ENCODE measurements around the gene LAD1.

LAD1 gene

DNA sequence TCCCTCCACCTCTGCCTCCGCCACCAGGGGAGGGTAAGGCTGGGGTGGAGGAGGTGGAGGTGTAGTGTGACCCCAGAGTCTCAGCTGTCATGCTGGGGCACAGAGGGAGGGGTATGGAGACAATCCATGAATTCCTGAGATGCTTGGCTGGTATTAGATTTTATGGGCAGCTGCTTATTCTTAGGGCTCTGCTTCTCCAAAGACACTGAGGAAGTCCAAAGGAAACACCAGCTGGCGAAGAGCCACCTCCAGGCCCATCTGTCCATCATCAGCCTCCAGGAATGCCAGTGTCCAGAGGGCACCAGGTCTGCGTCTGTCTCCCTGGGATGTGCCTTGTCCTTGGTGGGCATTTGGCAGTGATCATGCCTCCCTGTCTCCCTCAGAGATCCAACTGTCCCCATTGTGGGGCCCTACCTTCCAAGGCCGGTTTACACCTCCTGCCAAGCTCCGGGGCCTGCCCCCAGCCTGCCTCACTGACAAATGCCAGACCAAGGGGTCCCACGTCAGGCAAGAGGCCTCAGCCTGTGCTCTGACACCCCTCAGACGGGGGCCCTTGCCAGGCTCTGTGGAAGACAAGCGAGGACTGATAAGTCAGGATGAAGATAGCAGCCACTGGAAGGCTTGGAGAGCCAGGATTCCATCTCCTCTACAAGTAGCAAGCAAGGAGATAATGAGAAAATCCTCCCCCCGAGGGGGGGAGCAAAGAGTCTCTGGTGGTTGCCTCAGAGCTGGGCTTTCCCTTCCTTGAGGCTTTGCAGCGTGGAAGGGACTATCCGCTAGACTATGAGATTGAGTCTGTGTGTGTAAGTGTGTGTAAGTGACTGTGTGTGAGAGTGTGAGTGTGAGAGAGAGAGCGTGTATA is 20.9 kb upstream of the LAD1 start:
- DNase-seq (ENCODE audit: low spot score) (no peak), FAIRE-seq (no peak)

DNA sequence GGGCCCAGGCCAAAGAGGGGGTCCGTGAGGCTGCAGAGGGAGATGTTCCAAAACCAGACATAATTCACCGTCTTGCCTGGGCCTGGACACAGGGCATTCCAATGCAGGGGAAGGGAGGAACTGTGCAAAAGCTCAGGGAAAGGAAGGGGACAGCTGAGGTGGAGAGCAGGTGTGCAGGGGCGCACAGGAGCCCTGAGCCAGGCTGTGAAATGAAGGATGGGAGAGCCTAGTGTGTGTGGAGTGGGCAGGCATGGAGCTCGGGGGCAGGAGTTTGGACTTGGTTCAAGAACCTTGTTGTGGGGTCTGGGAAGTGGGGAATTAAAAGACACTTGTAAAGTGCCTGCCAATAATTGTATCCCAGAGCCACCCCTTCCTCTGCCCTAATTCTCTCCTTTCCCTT is 20.1 kb upstream of the LAD1 start:
- FAIRE-seq (no peak), DNase-seq (ENCODE audit: low spot score) (no peak)

DNA sequence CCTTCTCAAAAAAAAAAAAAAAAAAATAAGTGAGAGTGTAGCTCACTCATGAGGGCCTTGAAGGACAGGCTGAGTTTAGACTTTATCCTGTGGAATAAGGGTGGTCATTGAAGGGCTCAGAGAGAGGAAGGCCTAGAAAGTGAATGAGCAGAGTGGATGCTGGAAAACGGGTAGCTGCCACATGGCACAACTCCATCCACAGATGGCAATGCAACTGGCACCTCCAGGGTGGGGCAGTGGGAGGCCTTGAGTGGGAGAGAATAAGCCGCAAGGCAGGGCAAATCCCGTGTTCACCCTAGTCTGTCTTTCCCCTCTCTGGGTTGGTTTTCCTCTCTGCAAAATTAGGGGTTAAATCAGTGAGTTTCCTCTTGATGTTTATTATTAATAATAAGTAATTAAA is 19.3 kb upstream of the LAD1 start:
- no peak for DNase-seq (ENCODE audit: low spot score)
- FAIRE-seq: no peak

DNA sequence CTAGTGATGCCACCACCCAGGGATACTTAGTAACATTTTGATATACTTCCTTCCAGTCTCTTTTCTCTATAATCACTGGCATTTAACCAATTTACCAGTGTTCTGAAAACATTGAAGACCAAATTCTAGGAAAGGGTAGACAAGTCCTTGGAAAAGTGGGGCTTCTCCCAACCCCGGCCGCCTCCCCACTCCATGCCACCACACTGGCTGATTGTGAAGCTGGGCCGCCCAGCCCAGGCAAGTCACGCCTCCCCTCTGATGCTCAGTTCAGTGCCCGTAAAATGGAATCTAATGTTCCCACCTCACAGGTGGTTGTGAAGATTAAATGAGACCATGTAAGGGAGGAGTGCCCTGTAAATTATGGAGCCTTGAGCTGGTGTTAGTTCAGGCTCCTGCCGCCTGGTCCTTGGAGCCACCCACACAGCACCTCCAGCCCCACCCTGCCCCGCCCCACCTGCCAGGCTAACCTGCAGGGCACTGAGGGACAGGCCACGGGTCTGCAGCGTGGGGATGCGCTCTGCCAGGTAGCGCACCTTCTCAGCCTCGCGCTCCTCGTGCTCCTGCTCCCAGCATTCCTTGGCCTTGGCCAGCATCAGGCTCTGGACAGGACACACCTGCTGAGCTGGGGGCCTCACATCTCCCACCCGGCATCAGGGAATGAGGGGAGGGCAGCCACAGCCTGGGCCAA is 15.1 kb upstream of the LAD1 start:
- FAIRE-seq (no peak), DNase-seq (ENCODE audit: low spot score) (no peak)

DNA sequence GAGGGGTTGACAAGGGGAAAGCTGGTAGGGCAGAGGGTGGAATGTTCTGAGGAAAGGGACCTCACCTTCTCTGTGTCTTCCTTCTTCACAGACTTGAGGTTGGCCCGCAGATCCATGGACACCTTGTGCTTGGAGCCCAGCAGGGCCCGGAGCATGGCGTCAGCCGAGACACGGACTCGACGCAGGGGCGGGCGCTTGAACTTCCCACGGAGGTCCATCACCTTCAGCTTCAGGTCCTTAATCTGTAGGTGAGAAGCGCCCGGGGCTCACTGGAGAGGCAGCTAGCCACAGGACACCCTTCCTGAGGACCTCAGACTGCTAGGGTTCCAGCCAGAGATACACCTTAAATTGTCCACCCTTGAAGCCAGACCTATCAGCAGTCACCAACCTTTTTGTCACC is 12.2 kb upstream of the LAD1 start:
- FAIRE-seq: no peak
- DNase-seq (ENCODE audit: low spot score): no peak

DNA sequence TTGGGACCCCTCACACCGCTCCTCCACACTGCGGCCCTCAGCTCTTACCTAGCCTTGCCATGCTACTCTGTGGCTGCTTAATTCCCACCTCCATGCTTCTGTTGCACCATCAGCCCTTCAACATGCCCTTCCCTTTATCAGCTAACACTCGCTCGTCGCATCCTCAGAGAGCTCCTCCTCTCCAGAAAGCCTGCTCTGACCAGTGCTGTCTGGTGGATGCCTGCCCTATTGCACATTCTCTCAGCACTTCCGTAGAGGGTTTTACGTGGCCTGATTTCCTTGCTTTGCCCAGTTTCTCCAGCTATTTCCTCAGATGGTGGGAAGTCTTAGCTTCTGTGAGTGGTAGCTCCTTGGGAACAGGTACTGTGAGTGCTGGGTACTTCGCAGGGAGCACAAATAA is 10.3 kb upstream of the LAD1 start:
- DNase-seq (ENCODE audit: low spot score): no peak
- no peak for FAIRE-seq

DNA sequence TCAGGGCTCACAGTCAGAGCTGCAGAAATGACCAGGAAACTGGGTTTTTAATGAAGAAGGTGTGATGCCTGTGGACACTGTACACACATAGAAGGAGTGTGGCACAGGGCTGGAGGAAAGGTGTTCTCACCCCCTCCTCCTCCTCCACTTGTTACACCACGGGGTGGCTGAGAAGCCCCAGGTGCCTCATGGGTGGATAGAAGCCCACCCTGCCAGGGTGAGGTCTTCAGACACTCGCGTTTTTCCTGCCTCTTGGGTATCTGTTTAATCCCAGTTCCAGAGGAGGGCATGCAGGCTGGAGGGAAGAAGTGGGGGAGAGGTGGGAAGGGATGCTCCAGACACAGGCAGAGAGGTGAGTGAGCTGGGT is 9.7 kb upstream of the LAD1 start:
- FAIRE-seq: no peak
- no peak for DNase-seq (ENCODE audit: low spot score)

DNA sequence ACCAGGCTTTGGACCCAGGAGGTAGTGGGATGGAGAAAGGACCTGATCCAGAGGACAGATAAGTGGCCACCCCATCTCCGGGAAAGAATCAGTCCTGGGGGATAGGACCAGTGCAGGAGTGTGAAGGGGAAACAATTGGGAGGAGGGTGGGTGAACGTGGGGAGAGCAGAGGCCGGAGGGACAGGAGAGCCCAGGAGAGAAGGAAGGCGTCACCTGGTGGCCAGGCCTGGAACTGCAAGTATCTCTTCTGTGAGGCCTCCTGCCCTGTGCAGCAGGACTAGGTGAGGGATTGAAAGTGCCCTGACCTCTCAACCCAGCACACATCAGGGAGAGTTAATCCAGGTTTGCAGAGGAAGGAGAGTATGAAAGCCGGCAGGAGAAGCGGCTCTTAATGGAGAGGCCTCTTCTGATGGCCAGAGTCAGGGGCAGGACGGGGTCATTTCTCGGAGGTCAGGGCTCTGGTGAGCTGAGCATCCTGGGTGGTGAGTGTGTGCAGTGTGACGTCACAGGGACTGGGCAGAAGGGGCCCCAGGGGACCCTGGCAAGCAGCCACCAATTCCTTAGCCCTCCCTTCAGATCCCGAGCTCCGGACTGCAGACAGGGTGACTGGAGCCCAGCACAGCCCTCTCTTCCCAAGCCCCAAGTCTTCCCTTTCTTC is 9.2 kb upstream of the LAD1 start:
- DNase-seq (ENCODE audit: low spot score): peak; percentile 81
- no peak for FAIRE-seq

DNA sequence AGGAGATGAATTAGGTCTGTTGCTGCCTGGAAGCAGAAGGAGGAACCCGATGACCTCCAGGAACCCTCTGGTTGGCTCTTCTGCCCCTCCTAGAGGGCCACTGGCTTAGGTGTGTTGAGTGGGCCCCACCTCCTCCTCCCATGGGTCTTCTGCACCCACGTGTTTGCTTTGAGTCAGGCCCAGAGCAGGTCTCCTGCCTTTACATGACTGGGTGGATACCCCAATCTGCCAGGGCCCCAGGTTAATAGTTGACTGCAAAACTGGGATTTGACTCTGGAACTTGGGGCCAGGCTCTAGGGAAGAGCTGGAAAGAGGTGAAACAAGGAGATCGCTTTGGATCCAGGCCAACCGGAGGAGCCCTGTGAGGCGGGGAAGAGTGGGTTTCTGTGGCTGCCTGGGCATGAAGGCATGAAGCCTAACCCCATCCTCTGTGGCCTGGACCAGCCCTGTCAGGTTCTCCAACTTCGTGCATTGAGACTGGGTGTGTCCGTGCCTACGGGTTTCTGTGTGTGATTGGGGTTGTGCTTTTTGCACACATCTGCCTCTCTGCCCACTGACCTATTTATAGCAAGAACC is 7.8 kb upstream of the LAD1 start:
- DNase-seq (ENCODE audit: low spot score) (no peak), FAIRE-seq (no peak)

DNA sequence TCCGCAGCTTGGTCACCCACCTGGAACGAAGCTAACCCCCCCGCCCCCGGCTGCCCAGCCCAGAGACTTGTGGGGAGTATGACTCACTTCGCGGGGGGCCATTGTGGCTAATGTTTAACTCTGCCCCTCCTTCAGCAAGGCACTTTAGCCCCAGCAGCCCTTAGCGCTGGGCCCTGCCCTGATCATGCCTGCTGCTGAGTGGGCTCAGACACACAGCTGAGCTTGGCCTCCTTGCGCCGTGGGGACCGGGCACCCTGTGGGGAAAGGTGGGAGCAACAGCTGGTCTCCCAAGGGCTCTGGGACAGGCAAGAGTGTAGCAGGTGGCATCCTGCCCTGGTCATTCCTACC is 6.3 kb upstream of the LAD1 start:
- FAIRE-seq (no peak), DNase-seq (ENCODE audit: low spot score) (peak; percentile 51)

DNA sequence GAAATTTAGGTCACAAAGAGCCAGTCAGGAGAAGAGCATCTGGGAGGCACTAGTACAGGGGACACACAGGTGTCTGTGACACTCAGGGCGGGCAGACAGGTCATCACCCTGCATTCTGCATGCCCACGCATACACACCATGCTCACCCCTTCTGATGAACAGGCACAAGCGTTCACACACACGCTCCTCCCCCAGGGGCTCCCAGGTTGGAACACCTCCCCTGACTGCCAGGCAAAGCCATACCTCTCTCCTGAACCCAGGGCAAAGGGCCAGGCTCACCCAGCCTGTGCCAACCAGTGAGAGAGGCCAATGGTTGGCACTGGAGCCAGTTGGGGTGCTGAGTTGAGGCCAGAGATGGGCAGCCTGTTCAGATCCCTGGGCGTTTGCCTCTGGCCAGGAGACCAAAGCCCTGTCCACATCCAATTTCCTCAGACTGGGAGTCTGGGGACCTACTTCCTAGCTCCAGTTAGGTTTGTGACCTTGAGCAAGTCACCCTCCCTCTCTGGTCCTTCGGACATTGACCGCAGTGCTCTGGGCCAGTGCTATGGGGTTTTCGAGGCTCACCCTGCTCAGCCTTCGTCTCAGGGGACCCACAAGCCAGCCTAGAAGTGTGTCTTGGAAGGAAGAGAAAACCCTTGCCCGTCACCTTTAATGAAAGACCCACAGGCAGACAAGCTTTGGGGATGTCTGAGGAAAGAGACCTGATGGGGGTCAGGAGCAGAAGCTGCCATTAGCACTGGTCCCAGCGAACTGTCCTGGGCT is 5.8 kb upstream of the LAD1 start:
- FAIRE-seq (no peak), DNase-seq (ENCODE audit: low spot score) (no peak)

DNA sequence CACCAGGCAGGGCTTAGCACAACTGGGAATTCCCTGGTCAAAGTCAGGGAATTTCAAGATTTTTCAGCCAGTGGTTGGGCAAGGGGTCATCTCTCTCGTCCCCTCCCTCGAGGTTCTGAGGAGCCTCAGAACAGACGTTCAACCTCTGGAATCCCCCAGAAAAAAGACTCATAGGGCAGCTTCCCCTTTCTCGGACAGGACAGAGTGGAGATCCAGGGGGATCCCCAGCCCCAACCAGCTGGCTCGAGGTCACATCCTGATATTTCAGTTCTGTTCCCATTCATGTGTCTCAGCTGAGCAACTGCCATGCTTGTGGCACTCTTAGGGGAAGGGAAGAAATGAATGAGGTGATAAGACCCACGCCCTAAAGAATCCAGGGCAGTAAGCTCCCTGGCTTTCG is 4.9 kb upstream of the LAD1 start:
- DNase-seq (ENCODE audit: low spot score) (no peak), FAIRE-seq (no peak)

DNA sequence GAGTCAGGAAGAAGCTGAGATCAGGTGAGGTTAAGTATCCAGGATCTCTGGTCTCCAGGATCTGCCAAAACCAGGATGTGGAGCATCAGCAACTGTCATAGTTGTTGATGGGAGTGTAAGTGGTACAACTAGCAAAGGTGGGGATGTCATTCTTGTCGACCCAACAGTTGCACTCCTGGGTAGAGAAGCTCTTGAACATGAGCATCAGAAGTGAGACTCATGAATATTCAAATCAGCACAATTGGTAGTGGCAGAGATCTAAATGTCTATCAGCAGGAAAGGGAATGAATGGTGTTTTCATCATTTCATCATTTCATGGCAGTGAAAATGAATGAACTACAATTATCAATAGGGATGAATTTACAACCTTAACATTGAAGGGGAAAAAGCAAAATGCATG is 4.2 kb upstream of the LAD1 start:
- DNase-seq (ENCODE audit: low spot score) (no peak), FAIRE-seq (no peak)

DNA sequence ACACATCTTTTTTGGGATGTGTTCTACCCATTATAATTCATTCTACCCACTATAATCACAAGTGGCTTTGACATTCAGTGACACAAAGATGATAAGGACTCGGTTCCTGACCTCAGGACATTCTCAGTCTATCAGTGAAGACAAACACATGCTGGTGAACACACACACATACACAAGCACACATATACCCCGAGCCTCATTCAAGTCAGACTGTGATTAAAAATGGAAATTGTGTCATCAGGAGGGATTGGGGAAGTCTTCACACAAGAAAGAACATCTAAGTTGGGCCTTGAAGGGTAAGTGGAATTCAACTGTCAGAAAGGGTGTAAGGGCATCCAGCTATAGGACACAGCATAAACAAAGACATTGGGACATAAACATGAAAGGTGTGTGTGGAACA is 2.6 kb upstream of the LAD1 start:
- DNase-seq (ENCODE audit: low spot score): no peak
- no peak for FAIRE-seq

DNA sequence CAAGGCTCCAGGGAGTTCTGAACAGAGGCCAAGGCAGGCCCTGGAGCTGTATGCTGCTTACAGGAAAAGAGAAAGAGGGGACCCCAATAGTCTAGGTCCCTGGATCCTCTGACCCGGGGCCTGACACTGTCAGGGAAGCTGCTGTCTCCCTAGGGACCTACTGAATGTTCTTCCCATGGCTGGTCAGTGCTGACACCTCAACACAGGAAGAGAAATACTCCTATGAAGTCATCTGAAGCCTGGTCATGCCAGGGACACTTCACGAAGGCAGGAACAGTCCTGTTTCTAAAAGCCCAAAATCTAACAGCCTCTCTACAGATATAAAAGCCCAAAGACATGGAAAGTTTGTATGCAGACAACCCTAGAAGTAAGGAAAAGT is 1.7 kb upstream of the LAD1 start:
- DNase-seq (ENCODE audit: low spot score) (no peak), FAIRE-seq (no peak)

DNA sequence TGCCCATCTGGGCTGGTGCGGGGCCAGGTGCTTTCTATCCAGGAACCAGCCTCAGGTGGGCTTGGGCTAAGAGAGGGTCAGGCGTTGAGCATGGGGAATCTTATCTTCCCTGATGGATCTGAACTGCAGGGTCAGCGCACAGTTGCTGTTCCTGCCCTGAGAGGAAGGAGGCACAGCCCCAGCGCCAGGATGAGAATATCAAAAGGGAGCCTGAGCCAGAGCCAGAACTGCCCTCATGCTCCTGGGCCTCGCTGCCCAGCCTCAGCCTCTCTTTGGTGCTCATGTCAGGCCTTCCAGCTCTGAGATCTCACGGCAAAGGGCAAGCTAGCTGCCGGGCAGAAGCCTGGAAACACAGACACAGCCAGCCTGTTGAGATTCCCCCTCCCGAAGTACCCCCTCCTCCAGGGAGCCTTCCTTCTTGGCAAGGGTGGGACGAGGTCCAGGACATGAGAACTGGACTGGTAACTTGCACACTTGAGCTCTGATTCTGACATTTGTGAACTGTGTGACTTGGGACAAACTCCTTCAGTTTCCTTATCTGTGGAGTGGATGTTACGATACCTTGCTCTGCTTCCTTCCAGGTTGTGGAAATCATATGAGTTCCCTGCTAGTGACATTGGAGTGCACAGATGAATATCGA is 1.2 kb upstream of the LAD1 start:
- FAIRE-seq: no peak

DNA sequence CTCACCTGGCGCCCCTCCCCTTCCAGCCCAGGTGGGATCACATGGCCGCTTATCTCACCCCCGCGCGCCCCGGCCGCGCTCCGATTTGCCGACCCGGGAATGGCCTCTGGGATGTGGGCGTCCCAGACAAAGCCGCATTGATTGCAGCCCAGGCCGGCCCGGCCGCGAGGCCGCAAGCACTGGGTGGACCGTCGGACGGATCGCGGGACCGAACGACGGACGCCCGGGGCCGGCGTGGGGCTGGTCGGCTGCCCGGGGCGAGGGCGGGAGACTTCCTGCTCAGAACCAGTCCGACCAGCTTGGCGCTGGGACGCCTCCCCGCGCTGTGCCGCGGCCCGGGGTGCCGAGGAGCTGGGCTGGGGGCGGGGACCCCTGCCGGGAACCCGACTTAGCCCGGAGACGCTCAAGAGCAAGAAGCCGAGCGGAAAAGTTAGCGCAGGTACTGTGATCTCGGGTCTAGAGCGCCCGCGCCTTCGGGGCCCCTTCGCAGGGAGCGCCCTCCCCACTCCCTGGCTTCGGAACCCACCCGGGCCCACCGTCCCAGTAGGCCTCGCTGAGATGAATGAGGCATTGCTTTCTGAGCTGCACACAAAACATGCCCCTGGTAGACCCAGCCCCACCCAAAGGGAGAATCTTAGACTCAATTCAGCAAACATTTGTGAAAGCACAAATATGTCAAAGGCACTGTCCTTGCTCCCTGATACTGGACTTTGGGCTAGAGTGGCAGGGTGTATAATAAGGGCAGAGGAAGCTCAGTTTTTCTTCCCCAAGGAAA is 415 bp upstream of the LAD1 start:
- FAIRE-seq: no peak
- DNase-seq (ENCODE audit: low spot score): no peak

More for the DNA sequence above, 1.2 kb upstream of the LAD1 start:
- no peak for DNase-seq (ENCODE audit: low spot score)

DNA sequence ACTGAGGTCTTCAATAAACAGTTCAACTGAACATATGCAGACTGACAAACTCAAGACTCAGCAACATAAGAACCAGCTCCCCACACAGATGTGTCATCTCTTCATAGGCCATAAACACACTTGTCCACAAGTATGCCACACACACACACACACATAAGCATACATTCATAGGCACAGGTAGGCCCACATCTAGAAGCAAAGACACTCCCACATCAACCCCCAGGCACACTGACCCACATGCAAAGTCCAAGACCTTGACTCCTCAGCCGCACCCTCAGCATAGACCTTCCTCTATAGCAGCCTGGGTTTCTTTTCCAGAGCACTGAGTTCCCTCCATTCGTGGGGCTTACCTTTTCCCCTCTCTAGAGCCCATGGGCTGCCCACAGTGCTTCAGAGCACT is 1.4 kb downstream of the LAD1 start:
- FAIRE-seq: no peak
- DNase-seq (ENCODE audit: low spot score): no peak

DNA sequence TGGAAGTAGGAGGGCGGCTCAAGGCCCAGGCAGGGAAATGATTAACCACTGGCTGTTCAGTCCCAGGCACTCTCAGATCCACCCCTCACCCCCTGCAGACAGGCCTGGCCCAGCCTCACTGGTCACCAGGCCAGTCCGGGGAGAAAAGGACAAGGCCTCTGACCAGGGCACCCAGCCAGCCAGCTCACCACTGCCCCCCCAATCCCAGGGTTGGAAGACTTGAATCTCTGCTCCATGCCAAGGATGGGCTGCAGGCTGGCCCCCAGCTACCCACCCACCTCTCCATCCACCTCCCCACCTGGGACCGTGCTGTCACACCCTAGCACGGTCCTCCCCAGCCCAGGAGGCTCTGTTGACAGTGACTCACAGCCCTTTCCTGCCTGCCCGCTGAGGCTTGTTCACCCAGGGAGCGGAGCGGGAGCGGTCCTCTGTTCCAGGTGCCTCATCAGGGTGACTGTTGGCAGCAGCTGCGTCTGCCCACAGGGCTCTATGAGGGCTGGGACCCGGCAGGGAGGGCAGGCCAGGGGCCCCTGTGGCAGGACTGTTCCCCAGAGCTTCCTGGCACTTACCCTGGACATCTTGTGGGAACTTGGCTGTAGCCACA is 2.2 kb downstream of the LAD1 start:
- FAIRE-seq: peak; percentile 89

DNA sequence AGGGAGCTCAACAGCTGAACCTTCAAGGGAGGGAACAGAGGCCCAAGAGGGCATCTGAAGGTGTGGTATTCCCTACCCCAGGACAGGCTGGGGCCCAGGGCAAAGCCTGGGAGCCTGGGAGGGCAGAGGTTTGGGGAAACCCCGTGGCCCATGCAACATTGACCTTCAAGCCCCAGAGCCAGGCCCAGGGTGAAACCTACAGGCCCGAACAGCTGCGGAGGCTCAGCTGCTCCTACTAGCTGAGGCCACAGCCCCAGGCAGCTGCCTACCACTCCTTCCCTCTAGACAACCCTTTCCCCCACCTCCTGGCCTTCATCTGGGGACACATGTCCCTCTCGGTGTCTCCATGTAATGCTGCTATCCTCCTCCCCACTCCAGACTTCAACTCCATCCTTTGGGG is 3.2 kb downstream of the LAD1 start:
- DNase-seq (ENCODE audit: low spot score): no peak
- no peak for FAIRE-seq

More for the DNA sequence above, 2.2 kb downstream of the LAD1 start:
- DNase-seq (ENCODE audit: low spot score): peak; percentile 48
